Measurements from ENCODE around the gene NALCN. TPM values are rescaled to one million over a fixed set of nuclear protein-coding genes. Genes with fewer than 3 reads are reported as not detected.
A peak's percentile ranks its signal among the peaks of the same experiment; 100 is the strongest.

The NALCN gene
- total and polyA plus RNA-seq, 2 experiments from 2014 or later, result 0.50 to 0.87 TPM

DNA sequence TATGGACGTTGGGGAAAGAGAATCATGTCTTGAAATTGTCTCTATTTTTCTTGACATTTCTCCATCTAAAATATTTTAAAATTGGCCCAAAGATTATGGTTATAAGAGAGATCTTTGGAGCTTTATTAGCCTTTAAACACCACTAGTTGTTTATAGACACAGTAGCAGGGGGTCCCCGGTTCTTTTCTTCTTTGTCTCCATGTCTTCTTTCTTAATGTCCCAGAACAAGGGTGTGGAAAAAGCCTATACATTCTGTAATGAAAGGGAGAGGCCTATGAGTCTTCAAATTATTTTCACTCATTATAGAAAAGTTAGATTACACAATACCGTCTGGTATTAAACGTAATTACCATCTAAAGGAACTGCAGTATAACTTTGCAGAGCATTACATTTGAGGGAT lies 300.0 kb downstream of the NALCN start:
- peaks cover 4% of the 10 kb centered on the region; the same call in 2 of the 3 replicates for H3K9me3 Mint-ChIP-seq
- Histone ChIP-seq H3K27ac (ENCODE audit: low read depth) (peak overlapping the region; percentile 41), H3F3A (replicated peaks; ENCODE audit: low read depth) (no peaks in the 10 kb centered on the region), H3K4me1 (ENCODE audit: insufficient read depth) (peaks cover 69% of the 10 kb centered on the region), H3K4me3 (peak overlapping the region; percentile 10; the same call in 1 of the 2 replicates), H2AFZ (no peak overlapping the region), H3K4me2 (peak overlapping the region; percentile 64), H3K27me3 (ENCODE audit: insufficient read depth) (no peaks in the 10 kb centered on the region), H3K79me2 (replicated peaks; ENCODE audit: insufficient read depth) (no peaks in the 10 kb centered on the region), H3K36me3 (ENCODE audit: insufficient read depth) (no peaks in the 10 kb centered on the region), H4K20me1 (replicated peaks; ENCODE audit: insufficient read depth) (no peaks in the 10 kb centered on the region), H3K9me2 (ENCODE audit: insufficient read depth) (0 out of 2 replicates have a peak, but pooled peaks cover 2% of the 10 kb centered on the region)
- H3K27me3 Mint-ChIP-seq (ENCODE audit: insufficient read depth, low read depth, poor library complexity), result peaks cover 4% of the 10 kb centered on the region
- TF ChIP-seq STAT1 (IDR thresholded peaks at IDR 0.05; ENCODE audit: unreplicated experiment), result no peak
- TF ChIP-seq, protein P1, sequence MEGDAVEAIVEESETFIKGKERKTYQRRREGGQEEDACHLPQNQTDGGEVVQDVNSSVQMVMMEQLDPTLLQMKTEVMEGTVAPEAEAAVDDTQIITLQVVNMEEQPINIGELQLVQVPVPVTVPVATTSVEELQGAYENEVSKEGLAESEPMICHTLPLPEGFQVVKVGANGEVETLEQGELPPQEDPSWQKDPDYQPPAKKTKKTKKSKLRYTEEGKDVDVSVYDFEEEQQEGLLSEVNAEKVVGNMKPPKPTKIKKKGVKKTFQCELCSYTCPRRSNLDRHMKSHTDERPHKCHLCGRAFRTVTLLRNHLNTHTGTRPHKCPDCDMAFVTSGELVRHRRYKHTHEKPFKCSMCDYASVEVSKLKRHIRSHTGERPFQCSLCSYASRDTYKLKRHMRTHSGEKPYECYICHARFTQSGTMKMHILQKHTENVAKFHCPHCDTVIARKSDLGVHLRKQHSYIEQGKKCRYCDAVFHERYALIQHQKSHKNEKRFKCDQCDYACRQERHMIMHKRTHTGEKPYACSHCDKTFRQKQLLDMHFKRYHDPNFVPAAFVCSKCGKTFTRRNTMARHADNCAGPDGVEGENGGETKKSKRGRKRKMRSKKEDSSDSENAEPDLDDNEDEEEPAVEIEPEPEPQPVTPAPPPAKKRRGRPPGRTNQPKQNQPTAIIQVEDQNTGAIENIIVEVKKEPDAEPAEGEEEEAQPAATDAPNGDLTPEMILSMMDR (conservative IDR thresholded peaks at IDR 0.05; ENCODE audit: low read depth in 2 of 2), result no peak
- no peak for TF ChIP-seq ZNF114 (CRISPR knock-in tag; IDR thresholded peaks at IDR 0.05)
- TF ChIP-seq, protein P2, sequence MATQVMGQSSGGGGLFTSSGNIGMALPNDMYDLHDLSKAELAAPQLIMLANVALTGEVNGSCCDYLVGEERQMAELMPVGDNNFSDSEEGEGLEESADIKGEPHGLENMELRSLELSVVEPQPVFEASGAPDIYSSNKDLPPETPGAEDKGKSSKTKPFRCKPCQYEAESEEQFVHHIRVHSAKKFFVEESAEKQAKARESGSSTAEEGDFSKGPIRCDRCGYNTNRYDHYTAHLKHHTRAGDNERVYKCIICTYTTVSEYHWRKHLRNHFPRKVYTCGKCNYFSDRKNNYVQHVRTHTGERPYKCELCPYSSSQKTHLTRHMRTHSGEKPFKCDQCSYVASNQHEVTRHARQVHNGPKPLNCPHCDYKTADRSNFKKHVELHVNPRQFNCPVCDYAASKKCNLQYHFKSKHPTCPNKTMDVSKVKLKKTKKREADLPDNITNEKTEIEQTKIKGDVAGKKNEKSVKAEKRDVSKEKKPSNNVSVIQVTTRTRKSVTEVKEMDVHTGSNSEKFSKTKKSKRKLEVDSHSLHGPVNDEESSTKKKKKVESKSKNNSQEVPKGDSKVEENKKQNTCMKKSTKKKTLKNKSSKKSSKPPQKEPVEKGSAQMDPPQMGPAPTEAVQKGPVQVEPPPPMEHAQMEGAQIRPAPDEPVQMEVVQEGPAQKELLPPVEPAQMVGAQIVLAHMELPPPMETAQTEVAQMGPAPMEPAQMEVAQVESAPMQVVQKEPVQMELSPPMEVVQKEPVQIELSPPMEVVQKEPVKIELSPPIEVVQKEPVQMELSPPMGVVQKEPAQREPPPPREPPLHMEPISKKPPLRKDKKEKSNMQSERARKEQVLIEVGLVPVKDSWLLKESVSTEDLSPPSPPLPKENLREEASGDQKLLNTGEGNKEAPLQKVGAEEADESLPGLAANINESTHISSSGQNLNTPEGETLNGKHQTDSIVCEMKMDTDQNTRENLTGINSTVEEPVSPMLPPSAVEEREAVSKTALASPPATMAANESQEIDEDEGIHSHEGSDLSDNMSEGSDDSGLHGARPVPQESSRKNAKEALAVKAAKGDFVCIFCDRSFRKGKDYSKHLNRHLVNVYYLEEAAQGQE (IDR thresholded peaks at IDR 0.05; ENCODE audit: unreplicated experiment), result no peak
- DNase-seq (ENCODE audit: low spot score) (peak; percentile 33), ATAC-seq (no peak; the same call in 2 of the 3 replicates)
- peaks cover 5% of the 10 kb centered on the region for H3K36me3 Mint-ChIP-seq (ENCODE audit: low read depth)
- peaks cover 77% of the 10 kb centered on the region for H3K4me1 Mint-ChIP-seq
- H3K4me3 Mint-ChIP-seq, result peak overlapping the region; percentile 16; the same call in 2 of the 3 replicates
- peak overlapping the region; percentile 91 for H3K27ac Mint-ChIP-seq

DNA sequence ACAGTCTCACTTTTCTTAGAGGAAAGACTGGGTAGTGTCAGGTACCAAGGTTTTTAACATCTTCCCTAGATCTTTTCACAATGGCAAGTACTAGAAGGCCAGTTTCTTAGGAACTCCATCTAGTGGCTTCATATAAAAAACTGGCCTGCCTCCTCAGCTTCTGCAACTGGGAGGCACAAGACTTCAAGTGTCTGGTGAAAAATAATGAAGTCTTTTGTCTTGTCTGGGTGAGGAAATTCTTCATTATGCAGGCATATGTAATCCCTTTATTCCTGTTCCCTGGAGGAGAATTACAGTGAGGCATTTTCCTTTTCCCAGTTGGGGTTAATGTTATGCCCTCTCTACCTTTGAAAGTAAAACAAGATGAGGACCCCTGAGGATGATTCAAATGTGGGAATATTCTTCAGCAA lies 300.5 kb downstream of the NALCN start:
- H3K4me1 ChIP-seq (ENCODE audit: insufficient read depth), result peaks cover 64% of the 10 kb centered on the region
- peaks cover 2% of the 10 kb centered on the region for H3K27me3 Mint-ChIP-seq (ENCODE audit: insufficient read depth, low read depth, poor library complexity)
- H3K9me3 Mint-ChIP-seq, result peaks cover 5% of the 10 kb centered on the region; the same call in 2 of the 3 replicates
- ATAC-seq, result peak; percentile 69
- 0 out of 2 replicates have a peak, but pooled peaks cover 2% of the 10 kb centered on the region for H3K9me2 ChIP-seq (ENCODE audit: insufficient read depth)
- no peaks in the 10 kb centered on the region for H4K20me1 ChIP-seq (replicated peaks; ENCODE audit: insufficient read depth)
- peak overlapping the region; percentile 44 for H3K4me2 ChIP-seq
- no peaks in the 10 kb centered on the region for H3K36me3 ChIP-seq (ENCODE audit: insufficient read depth)
- H3K27ac ChIP-seq (ENCODE audit: low read depth), result peak overlapping the region; percentile 43
- H2AFZ ChIP-seq, result no peak overlapping the region
- peak overlapping the region; percentile 37; the same call in 2 of the 3 replicates for H3K4me3 Mint-ChIP-seq
- H3F3A ChIP-seq (replicated peaks; ENCODE audit: low read depth), result no peaks in the 10 kb centered on the region
- no peak overlapping the region for H3K4me3 ChIP-seq
- DNase-seq (ENCODE audit: low spot score), result peak; percentile 71
- peaks cover 6% of the 10 kb centered on the region for H3K36me3 Mint-ChIP-seq (ENCODE audit: low read depth)
- H3K27ac Mint-ChIP-seq, result peak overlapping the region; percentile 85
- TF ChIP-seq, protein P3, sequence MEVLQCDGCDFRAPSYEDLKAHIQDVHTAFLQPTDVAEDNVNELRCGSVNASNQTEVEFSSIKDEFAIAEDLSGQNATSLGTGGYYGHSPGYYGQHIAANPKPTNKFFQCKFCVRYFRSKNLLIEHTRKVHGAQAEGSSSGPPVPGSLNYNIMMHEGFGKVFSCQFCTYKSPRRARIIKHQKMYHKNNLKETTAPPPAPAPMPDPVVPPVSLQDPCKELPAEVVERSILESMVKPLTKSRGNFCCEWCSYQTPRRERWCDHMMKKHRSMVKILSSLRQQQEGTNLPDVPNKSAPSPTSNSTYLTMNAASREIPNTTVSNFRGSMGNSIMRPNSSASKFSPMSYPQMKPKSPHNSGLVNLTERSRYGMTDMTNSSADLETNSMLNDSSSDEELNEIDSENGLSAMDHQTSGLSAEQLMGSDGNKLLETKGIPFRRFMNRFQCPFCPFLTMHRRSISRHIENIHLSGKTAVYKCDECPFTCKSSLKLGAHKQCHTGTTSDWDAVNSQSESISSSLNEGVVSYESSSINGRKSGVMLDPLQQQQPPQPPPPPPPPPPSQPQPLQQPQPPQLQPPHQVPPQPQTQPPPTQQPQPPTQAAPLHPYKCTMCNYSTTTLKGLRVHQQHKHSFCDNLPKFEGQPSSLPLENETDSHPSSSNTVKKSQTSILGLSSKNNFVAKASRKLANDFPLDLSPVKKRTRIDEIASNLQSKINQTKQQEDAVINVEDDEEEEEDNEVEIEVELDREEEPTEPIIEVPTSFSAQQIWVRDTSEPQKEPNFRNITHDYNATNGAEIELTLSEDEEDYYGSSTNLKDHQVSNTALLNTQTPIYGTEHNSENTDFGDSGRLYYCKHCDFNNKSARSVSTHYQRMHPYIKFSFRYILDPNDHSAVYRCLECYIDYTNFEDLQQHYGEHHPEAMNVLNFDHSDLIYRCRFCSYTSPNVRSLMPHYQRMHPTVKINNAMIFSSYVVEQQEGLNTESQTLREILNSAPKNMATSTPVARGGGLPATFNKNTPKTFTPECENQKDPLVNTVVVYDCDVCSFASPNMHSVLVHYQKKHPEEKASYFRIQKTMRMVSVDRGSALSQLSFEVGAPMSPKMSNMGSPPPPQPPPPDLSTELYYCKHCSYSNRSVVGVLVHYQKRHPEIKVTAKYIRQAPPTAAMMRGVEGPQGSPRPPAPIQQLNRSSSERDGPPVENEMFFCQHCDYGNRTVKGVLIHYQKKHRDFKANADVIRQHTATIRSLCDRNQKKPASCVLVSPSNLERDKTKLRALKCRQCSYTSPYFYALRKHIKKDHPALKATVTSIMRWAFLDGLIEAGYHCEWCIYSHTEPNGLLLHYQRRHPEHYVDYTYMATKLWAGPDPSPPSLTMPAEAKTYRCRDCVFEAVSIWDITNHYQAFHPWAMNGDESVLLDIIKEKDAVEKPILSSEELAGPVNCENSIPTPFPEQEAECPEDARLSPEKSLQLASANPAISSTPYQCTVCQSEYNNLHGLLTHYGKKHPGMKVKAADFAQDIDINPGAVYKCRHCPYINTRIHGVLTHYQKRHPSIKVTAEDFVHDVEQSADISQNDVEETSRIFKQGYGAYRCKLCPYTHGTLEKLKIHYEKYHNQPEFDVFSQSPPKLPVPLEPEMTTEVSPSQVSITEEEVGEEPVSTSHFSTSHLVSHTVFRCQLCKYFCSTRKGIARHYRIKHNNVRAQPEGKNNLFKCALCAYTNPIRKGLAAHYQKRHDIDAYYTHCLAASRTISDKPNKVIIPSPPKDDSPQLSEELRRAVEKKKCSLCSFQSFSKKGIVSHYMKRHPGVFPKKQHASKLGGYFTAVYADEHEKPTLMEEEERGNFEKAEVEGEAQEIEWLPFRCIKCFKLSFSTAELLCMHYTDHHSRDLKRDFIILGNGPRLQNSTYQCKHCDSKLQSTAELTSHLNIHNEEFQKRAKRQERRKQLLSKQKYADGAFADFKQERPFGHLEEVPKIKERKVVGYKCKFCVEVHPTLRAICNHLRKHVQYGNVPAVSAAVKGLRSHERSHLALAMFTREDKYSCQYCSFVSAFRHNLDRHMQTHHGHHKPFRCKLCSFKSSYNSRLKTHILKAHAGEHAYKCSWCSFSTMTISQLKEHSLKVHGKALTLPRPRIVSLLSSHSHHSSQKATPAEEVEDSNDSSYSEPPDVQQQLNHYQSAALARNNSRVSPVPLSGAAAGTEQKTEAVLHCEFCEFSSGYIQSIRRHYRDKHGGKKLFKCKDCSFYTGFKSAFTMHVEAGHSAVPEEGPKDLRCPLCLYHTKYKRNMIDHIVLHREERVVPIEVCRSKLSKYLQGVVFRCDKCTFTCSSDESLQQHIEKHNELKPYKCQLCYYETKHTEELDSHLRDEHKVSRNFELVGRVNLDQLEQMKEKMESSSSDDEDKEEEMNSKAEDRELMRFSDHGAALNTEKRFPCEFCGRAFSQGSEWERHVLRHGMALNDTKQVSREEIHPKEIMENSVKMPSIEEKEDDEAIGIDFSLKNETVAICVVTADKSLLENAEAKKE (CRISPR knock-in tag; IDR thresholded peaks at IDR 0.05), result peak; percentile 75
- TF ChIP-seq EZH2 (IDR thresholded peaks at IDR 0.05; ENCODE audit: low read depth, unreplicated experiment), result no peak
- TF ChIP-seq NANOG (IDR thresholded peaks at IDR 0.05; ENCODE audit: borderline replicate concordance), result peak; percentile 73
- TF ChIP-seq, protein P1 (conservative IDR thresholded peaks at IDR 0.05; ENCODE audit: low read depth in 2 of 2), result peak; percentile 49 to 50
- peaks cover 72% of the 10 kb centered on the region for H3K4me1 Mint-ChIP-seq
- H3K27me3 ChIP-seq (ENCODE audit: insufficient read depth), result no peaks in the 10 kb centered on the region
- no peaks in the 10 kb centered on the region for H3K79me2 ChIP-seq (replicated peaks; ENCODE audit: insufficient read depth)
